ENCODE measurements around the gene TLE5.

Gene TLE5

GRCh38 chr19:3027981-3028304 is 34.4 kb downstream of the TLE5 start:
- Histone ChIP-seq H3K27me3 (ENCODE audit: control insufficient read depth in 5 of 5, insufficient read depth in 4 of 5, low read length in 5 of 5) (no peaks in the 10 kb centered on the region), H3K27ac (ENCODE audit: low read depth, low read length) (no peak overlapping the region), H3K9ac (ENCODE audit: low read length in 5 of 5) (no peak overlapping the region), H3K4me3 (ENCODE audit: low read depth in 1 of 5, low read length in 5 of 5) (peak overlapping the region in 3 of 5 donors; percentile 29 to 69 (median 68)), H3K9me3 (ENCODE audit: control insufficient read depth in 5 of 5, low read length in 5 of 5) (no peaks in the 10 kb centered on the region), H3K4me1 (ENCODE audit: control insufficient read depth in 5 of 5, insufficient read depth in 5 of 5, low read length in 5 of 5) (peaks cover 0 to 24% (median 12%) of the 10 kb centered on the region in 5 donors), H3K36me3 (ENCODE audit: control insufficient read depth in 5 of 5, insufficient read depth in 5 of 5, low read length in 5 of 5) (no peaks in the 10 kb centered on the region)

DNA sequence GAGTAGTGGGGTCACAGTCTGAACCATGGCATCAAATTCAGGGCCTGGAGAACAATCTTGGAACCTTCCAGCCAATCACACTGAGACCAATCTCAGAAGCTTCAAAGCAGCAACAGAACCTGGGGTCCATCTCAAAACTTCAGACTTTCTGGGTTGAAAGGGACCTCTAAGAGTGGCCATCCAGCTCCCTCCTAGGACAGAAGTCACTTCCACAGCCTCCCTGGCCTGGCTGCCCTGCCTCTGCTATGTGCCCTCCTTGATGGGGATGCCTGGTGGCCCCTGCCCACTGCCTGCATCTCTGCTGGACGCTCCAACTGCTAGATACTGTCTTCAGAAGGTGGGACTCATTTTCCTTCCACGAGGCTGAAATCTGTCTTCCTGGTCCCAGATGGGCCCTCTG is 35.0 kb downstream of the TLE5 start:
- Histone ChIP-seq H3K27me3 (ENCODE audit: control insufficient read depth in 5 of 5, insufficient read depth in 4 of 5, low read length in 5 of 5) (no peaks in the 10 kb centered on the region), H3K9ac (ENCODE audit: low read length in 5 of 5) (no peak overlapping the region), H3K27ac (ENCODE audit: low read depth, low read length) (no peak overlapping the region), H3K9me3 (ENCODE audit: control insufficient read depth in 5 of 5, low read length in 5 of 5) (no peaks in the 10 kb centered on the region), H3K4me1 (ENCODE audit: control insufficient read depth in 5 of 5, insufficient read depth in 5 of 5, low read length in 5 of 5) (peaks cover 0 to 24% (median 12%) of the 10 kb centered on the region in 5 donors), H3K4me3 (ENCODE audit: low read depth in 1 of 5, low read length in 5 of 5) (no peak overlapping the region), H3K36me3 (ENCODE audit: control insufficient read depth in 5 of 5, insufficient read depth in 5 of 5, low read length in 5 of 5) (no peaks in the 10 kb centered on the region)

- Histone ChIP-seq H3K36me3 (ENCODE audit: control insufficient read depth in 5 of 5, insufficient read depth in 5 of 5, low read length in 5 of 5) (no peaks in the 10 kb centered on the region), H3K4me3 (ENCODE audit: low read depth in 1 of 5, low read length in 5 of 5) (no peak overlapping the region), H3K27me3 (ENCODE audit: control insufficient read depth in 5 of 5, insufficient read depth in 4 of 5, low read length in 5 of 5) (no peaks in the 10 kb centered on the region), H3K9ac (ENCODE audit: low read length in 5 of 5) (no peak overlapping the region), H3K27ac (ENCODE audit: low read depth, low read length) (no peak overlapping the region), H3K4me1 (ENCODE audit: control insufficient read depth in 5 of 5, insufficient read depth in 5 of 5, low read length in 5 of 5) (peaks cover 0 to 24% (median 12%) of the 10 kb centered on the region in 5 donors), H3K9me3 (ENCODE audit: control insufficient read depth in 5 of 5, low read length in 5 of 5) (no peaks in the 10 kb centered on the region)
Measured at GRCh38 chr19:3026768-3027167, 35.5 kb downstream of the TLE5 start.

- Histone ChIP-seq H3K9ac (ENCODE audit: low read length in 5 of 5) (peak overlapping the region in 1 of 5 donors; percentile 35), H3K36me3 (ENCODE audit: control insufficient read depth in 5 of 5, insufficient read depth in 5 of 5, low read length in 5 of 5) (no peaks in the 10 kb centered on the region), H3K4me3 (ENCODE audit: low read depth in 1 of 5, low read length in 5 of 5) (no peak overlapping the region), H3K27me3 (ENCODE audit: control insufficient read depth in 5 of 5, insufficient read depth in 4 of 5, low read length in 5 of 5) (no peaks in the 10 kb centered on the region), H3K4me1 (ENCODE audit: control insufficient read depth in 5 of 5, insufficient read depth in 5 of 5, low read length in 5 of 5) (peaks cover 0 to 24% (median 12%) of the 10 kb centered on the region in 5 donors), H3K9me3 (ENCODE audit: control insufficient read depth in 5 of 5, low read length in 5 of 5) (no peaks in the 10 kb centered on the region), H3K27ac (ENCODE audit: low read depth, low read length) (no peak overlapping the region)
Measured at GRCh38 chr19:3025549-3025886, 36.8 kb downstream of the TLE5 start.

DNA sequence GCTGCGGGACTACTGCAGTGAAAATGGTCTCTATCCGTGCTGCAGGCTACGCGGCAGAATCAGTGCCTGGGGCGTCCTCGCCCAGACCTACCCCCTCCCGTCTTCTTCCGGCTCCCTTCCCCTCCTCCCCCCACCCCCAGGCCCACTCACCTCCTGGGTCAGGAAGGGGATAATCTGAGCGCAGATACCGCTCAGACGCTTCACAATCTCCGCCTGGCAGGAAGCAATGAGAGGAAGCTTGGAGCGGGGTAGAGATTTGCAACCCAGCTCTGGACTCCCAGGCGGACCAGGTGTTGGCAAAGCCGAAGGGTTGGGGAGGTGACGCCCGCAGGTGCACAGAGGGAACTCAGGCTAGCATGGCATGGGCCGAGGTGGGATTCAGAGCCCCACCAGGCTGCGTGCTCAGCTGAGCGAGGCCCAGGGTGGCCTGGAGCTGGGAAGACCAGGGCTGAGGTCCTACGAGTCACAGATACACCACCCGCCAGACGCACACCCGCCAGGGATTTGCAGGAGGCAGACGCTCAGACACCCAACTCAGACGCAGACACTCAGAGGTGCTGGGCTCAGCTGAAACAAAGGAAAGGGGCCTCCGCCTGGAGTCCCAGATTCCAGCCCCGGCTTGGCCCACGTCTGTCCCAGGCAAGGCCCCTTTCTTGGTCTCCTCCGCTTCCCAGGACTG is 37.3 kb downstream of the TLE5 start:
- Histone ChIP-seq H3K4me3 (ENCODE audit: low read depth in 1 of 5, low read length in 5 of 5) (no peak overlapping the region), H3K36me3 (ENCODE audit: control insufficient read depth in 5 of 5, insufficient read depth in 5 of 5, low read length in 5 of 5) (no peaks in the 10 kb centered on the region), H3K9ac (ENCODE audit: low read length in 5 of 5) (peak overlapping the region in 1 of 5 donors; percentile 35), H3K9me3 (ENCODE audit: control insufficient read depth in 5 of 5, low read length in 5 of 5) (no peaks in the 10 kb centered on the region), H3K27ac (ENCODE audit: low read depth, low read length) (no peak overlapping the region), H3K27me3 (ENCODE audit: control insufficient read depth in 5 of 5, insufficient read depth in 4 of 5, low read length in 5 of 5) (no peaks in the 10 kb centered on the region), H3K4me1 (ENCODE audit: control insufficient read depth in 5 of 5, insufficient read depth in 5 of 5, low read length in 5 of 5) (peaks cover 0 to 24% (median 11%) of the 10 kb centered on the region in 5 donors)

- Histone ChIP-seq H3K4me3 (ENCODE audit: low read depth in 1 of 5, low read length in 5 of 5) (no peak overlapping the region), H3K27me3 (ENCODE audit: control insufficient read depth in 5 of 5, insufficient read depth in 4 of 5, low read length in 5 of 5) (no peaks in the 10 kb centered on the region), H3K36me3 (ENCODE audit: control insufficient read depth in 5 of 5, insufficient read depth in 5 of 5, low read length in 5 of 5) (peaks cover 0 to 4% (median 2%) of the 10 kb centered on the region in 5 donors), H3K9me3 (ENCODE audit: control insufficient read depth in 5 of 5, low read length in 5 of 5) (no peaks in the 10 kb centered on the region), H3K27ac (ENCODE audit: low read depth, low read length) (no peak overlapping the region), H3K9ac (ENCODE audit: low read length in 5 of 5) (no peak overlapping the region), H3K4me1 (ENCODE audit: control insufficient read depth in 5 of 5, insufficient read depth in 5 of 5, low read length in 5 of 5) (peaks cover 0 to 22% (median 6%) of the 10 kb centered on the region in 5 donors)
Measured at GRCh38 chr19:3024509-3024869, 37.8 kb downstream of the TLE5 start.

GRCh38 chr19:3020321-3020960 is 41.9 kb downstream of the TLE5 start:
- Histone ChIP-seq H3K27ac (ENCODE audit: low read depth, low read length) (no peak overlapping the region), H3K9me3 (ENCODE audit: control insufficient read depth in 5 of 5, low read length in 5 of 5) (no peaks in the 10 kb centered on the region), H3K4me1 (ENCODE audit: control insufficient read depth in 5 of 5, insufficient read depth in 5 of 5, low read length in 5 of 5) (peaks cover 0 to 9% (median 0%) of the 10 kb centered on the region in 5 donors), H3K36me3 (ENCODE audit: control insufficient read depth in 5 of 5, insufficient read depth in 5 of 5, low read length in 5 of 5) (peaks cover 0 to 11% (median 8%) of the 10 kb centered on the region in 5 donors), H3K27me3 (ENCODE audit: control insufficient read depth in 5 of 5, insufficient read depth in 4 of 5, low read length in 5 of 5) (no peaks in the 10 kb centered on the region), H3K4me3 (ENCODE audit: low read depth in 1 of 5, low read length in 5 of 5) (no peak overlapping the region), H3K9ac (ENCODE audit: low read length in 5 of 5) (no peak overlapping the region)

DNA sequence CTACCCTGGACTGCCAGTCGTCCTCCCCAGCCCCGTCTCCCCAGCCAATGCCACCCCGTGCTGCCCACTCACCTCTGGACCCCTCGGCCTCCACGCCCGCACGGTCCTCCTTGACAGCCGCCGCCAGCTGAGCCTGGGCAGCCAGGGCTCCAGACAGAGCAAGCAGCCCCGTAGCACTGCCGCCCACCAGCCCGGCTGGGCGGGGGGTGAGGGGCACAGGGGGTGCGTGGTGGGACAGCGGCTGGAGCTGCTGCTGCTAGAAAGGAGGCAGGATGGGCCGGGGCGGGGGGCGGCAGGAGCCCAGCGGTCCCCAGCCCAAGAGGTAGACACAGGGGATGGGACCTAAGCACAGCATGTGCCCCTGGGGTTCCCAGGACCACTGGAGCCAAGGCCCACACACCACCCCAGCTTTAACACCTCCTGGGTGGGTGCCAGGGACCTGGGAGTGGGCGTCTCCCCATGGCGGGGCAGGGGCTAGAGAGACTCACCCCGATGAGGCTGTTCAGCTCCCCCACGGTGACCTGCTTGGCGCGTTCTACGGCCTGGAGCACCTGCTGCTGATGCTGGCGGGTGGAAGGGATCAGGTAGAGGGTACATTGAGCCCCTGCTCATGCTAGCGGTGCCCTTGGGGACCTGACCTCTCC is 43.0 kb downstream of the TLE5 start:
- peaks cover 0 to 20% (median 15%) of the 10 kb centered on the region in 5 donors for H3K36me3 ChIP-seq (ENCODE audit: control insufficient read depth in 5 of 5, insufficient read depth in 5 of 5, low read length in 5 of 5)
- H3K9me3 ChIP-seq (ENCODE audit: control insufficient read depth in 5 of 5, low read length in 5 of 5), result no peaks in the 10 kb centered on the region
- no peak overlapping the region for H3K27ac ChIP-seq (ENCODE audit: low read depth, low read length)
- H3K9ac ChIP-seq (ENCODE audit: low read length in 5 of 5), result no peak overlapping the region
- no peaks in the 10 kb centered on the region for H3K27me3 ChIP-seq (ENCODE audit: control insufficient read depth in 5 of 5, insufficient read depth in 4 of 5, low read length in 5 of 5)
- H3K4me1 ChIP-seq (ENCODE audit: control insufficient read depth in 5 of 5, insufficient read depth in 5 of 5, low read length in 5 of 5), result no peaks in the 10 kb centered on the region
- no peak overlapping the region for H3K4me3 ChIP-seq (ENCODE audit: low read depth in 1 of 5, low read length in 5 of 5)

- Histone ChIP-seq H3K27ac (ENCODE audit: low read depth, low read length) (no peak overlapping the region), H3K4me1 (ENCODE audit: control insufficient read depth in 5 of 5, insufficient read depth in 5 of 5, low read length in 5 of 5) (no peaks in the 10 kb centered on the region), H3K4me3 (ENCODE audit: low read depth in 1 of 5, low read length in 5 of 5) (no peak overlapping the region), H3K9ac (ENCODE audit: low read length in 5 of 5) (no peak overlapping the region), H3K36me3 (ENCODE audit: control insufficient read depth in 5 of 5, insufficient read depth in 5 of 5, low read length in 5 of 5) (peaks cover 0 to 30% (median 22%) of the 10 kb centered on the region in 5 donors), H3K27me3 (ENCODE audit: control insufficient read depth in 5 of 5, insufficient read depth in 4 of 5, low read length in 5 of 5) (no peaks in the 10 kb centered on the region), H3K9me3 (ENCODE audit: control insufficient read depth in 5 of 5, low read length in 5 of 5) (no peaks in the 10 kb centered on the region)
Measured at GRCh38 chr19:3017923-3018322, 44.4 kb downstream of the TLE5 start.

All from subcutaneous abdominal adipose tissue (tissue), 5 donors.